ENCODE measurements around the gene COMP.

Gene COMP

GRCh38 chr19:18802354-18802753, 11.2 kb upstream of the COMP start:
- Histone ChIP-seq H3K27me3 (ENCODE audit: insufficient read depth, low read length, poor library complexity, severe bottlenecking) (no peaks in the 10 kb centered on the region), H3K9me3 (ENCODE audit: insufficient read depth, low read depth, low read length) (no peaks in the 10 kb centered on the region), H3K4me2 (ENCODE audit: low read depth, low read length, poor library complexity, severe bottlenecking) (no peak overlapping the region), H3F3A (ENCODE audit: low read depth) (no peaks in the 10 kb centered on the region), H3K9ac (ENCODE audit: low read depth, low read length, poor library complexity, severe bottlenecking) (no peak overlapping the region), H3K9me2 (replicated peaks; ENCODE audit: low read depth, low read length) (no peaks in the 10 kb centered on the region), H4K20me1 (ENCODE audit: insufficient read depth, low read length, poor library complexity, severe bottlenecking) (no peaks in the 10 kb centered on the region), H3K79me2 (ENCODE audit: insufficient read depth, low read length) (no peaks in the 10 kb centered on the region), H2AFZ (ENCODE audit: low read length) (no peak overlapping the region), H3K36me3 (ENCODE audit: insufficient read depth, low read length) (no peaks in the 10 kb centered on the region), H3K4me1 (ENCODE audit: insufficient read depth, low read length, poor library complexity, severe bottlenecking) (no peaks in the 10 kb centered on the region), H3K4me3 (ENCODE audit: low read length, poor library complexity, severe bottlenecking) (no peak overlapping the region)
- TF ChIP-seq CTCF (conservative IDR thresholded peaks at IDR 0.05; ENCODE audit: low read length), result no peak
- TF ChIP-seq EZH2phosphoT487 (IDR thresholded peaks at IDR 0.05; ENCODE audit: borderline replicate concordance), result no peak

- Histone ChIP-seq H3K4me2 (ENCODE audit: low read depth, low read length, poor library complexity, severe bottlenecking) (no peak overlapping the region), H4K20me1 (ENCODE audit: insufficient read depth, low read length, poor library complexity, severe bottlenecking) (no peaks in the 10 kb centered on the region), H3K36me3 (ENCODE audit: insufficient read depth, low read length) (no peaks in the 10 kb centered on the region), H3K27me3 (ENCODE audit: insufficient read depth, low read length, poor library complexity, severe bottlenecking) (no peaks in the 10 kb centered on the region), H3F3A (ENCODE audit: low read depth) (no peaks in the 10 kb centered on the region), H3K9ac (ENCODE audit: low read depth, low read length, poor library complexity, severe bottlenecking) (no peak overlapping the region), H3K9me3 (ENCODE audit: insufficient read depth, low read depth, low read length) (no peaks in the 10 kb centered on the region), H3K79me2 (ENCODE audit: insufficient read depth, low read length) (no peaks in the 10 kb centered on the region), H2AFZ (ENCODE audit: low read length) (no peak overlapping the region), H3K4me1 (ENCODE audit: insufficient read depth, low read length, poor library complexity, severe bottlenecking) (no peaks in the 10 kb centered on the region), H3K4me3 (ENCODE audit: low read length, poor library complexity, severe bottlenecking) (no peak overlapping the region), H3K9me2 (replicated peaks; ENCODE audit: low read depth, low read length) (no peaks in the 10 kb centered on the region)
- no peak for TF ChIP-seq EZH2phosphoT487 (IDR thresholded peaks at IDR 0.05; ENCODE audit: borderline replicate concordance)
- TF ChIP-seq CTCF (conservative IDR thresholded peaks at IDR 0.05; ENCODE audit: low read length), result no peak
These were observed 9.5 kb upstream of the COMP start for GRCh38 chr19:18800636-18801035.

GRCh38 chr19:18800079-18800478, 9.0 kb upstream of the COMP start:
- Histone ChIP-seq H3K4me1 (ENCODE audit: insufficient read depth, low read length, poor library complexity, severe bottlenecking) (no peaks in the 10 kb centered on the region), H3K9me3 (ENCODE audit: insufficient read depth, low read depth, low read length) (no peaks in the 10 kb centered on the region), H3K9ac (ENCODE audit: low read depth, low read length, poor library complexity, severe bottlenecking) (no peak overlapping the region), H3F3A (ENCODE audit: low read depth) (no peaks in the 10 kb centered on the region), H3K79me2 (ENCODE audit: insufficient read depth, low read length) (no peaks in the 10 kb centered on the region), H4K20me1 (ENCODE audit: insufficient read depth, low read length, poor library complexity, severe bottlenecking) (no peaks in the 10 kb centered on the region), H3K4me2 (ENCODE audit: low read depth, low read length, poor library complexity, severe bottlenecking) (no peak overlapping the region), H2AFZ (ENCODE audit: low read length) (no peak overlapping the region), H3K27me3 (ENCODE audit: insufficient read depth, low read length, poor library complexity, severe bottlenecking) (no peaks in the 10 kb centered on the region), H3K9me2 (replicated peaks; ENCODE audit: low read depth, low read length) (no peaks in the 10 kb centered on the region), H3K4me3 (ENCODE audit: low read length, poor library complexity, severe bottlenecking) (no peak overlapping the region), H3K36me3 (ENCODE audit: insufficient read depth, low read length) (no peaks in the 10 kb centered on the region)
- TF ChIP-seq EZH2phosphoT487 (IDR thresholded peaks at IDR 0.05; ENCODE audit: borderline replicate concordance), result no peak
- TF ChIP-seq CTCF (conservative IDR thresholded peaks at IDR 0.05; ENCODE audit: low read length), result no peak
